Measurements from ENCODE around the gene MMADHC.
"Not testable (repeated sequence)": the region's sequence is repeated elsewhere in the genome, so short reads cannot be mapped to it uniquely, and the experiment has no call there.

The MMADHC gene

DNA sequence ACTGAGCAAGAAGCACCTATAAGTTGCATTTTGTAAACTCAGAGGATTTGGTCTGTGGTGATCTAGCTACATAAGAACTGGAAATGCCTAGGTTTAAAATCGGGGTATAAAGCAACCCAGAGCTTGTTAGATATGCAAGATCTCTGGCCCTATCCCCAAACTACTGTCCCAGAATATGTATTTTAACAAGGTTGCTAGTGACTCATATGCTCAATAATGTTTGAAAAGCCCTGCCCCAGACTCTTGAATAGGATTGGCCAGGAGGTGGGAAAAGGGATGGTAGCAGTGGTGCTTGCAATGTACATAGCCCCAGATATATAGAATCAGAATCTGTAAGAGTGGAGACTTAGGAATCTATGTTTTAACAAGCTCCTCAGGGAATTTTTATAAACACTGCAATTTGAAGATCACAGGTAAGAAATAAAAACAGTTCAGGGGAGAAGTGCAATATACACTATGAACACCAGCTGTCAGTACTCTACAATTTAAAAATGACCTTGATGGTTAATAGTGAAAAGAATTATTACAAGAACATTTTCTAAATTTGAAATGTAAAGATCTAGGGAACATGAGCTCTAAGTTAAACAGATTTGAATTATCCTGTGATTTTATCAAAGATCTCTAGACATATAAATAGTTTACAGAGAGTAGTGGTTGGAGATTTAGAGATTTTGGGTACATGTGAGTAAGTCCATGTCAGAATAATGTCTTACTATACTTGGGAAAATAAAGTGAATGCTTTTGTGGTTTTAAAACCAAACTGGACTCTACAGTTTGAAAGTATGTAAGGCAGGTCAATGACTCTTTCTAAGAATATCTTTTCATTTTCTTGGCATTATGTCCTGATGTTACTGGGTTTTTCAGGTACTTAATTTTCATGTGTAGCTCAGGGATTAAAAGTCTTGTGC, 7.7 kb upstream of the MMADHC start:
- DNase-seq (ENCODE audit: low read depth in 2 of 2): no peak

DNA sequence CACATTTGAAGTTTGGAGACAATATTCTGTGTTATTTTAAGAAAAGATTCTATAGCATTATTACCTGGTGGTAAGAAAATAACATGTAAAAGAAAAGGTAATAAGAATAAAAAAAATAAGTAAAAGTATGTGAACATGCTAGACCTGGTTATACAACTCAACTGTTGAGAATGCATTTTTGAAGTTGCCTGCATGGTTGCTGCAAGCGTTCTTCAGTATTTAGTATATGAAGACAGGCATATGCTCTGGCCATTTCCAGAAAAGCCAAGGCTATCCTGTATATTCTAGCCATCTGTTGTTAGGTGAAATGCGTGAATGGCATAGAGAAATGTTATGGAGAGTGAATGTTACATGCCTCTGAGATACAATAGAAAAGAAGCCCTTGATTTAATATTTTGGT, 6.8 kb upstream of the MMADHC start:
- no peak for DNase-seq (ENCODE audit: low read depth in 2 of 2)

DNA sequence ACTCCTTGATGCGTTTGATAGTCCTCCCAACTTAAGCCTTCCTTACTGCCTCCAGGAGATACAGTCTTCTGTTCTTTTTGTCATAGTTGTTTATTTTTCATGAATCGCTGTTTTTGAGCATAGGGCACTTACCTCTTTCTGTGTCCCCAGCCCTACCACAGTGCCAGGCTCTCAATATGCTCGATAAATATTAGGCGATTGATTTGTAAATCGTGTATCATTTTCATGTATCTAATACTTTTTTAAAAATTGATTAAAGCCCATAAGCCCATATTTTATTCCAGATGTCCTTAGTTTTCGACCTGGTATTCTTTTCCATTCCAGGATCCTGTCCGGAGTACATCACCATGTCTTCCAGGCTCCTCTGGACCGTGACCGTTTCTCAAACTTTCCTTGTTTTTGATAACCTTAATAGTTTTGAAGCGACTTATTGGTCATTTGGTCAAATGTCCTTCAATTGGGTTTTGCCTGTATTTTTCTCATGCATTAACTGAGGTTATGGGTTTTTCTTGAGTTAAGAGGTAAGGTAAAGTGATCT, 444 bp upstream of the MMADHC start:
- no peak for DNase-seq (ENCODE audit: low read depth in 2 of 2)

DNA sequence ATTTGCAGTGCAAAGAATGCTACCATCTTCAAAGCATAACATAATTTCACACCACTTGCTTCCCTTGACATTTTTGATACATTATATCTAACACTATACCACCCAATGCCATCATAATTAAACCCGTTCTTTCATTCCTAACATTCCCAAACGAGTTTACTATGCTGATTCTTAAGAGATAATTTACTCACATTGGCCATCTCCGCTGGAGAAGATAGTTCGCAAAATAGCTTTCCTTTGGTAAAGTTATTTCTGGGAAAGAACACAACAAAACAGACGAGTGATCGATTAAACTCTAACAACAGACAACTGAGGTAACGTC, 716 bp downstream of the MMADHC start:
- DNase-seq (ENCODE audit: low read depth in 2 of 2): no peak

DNA sequence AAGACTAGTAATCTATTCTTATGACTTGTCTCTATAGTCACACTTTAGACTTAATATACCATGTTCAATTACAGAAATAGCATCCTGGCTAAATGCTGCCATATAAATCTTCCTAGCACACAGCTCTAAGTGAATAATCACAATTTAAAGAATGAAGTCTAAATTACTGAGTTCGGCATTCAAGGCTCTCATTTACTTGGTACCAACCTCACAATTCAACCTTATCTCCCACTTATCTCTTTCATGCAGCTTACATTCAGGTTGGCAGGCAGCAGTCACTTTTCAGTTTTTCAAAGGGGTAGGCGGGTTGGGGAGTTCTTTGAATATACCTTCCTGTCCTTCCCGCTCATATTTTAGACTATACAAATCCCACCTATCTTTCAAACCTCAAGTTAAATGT, 1.5 kb downstream of the MMADHC start:
- DNase-seq (ENCODE audit: low read depth in 2 of 2): no peak

DNA sequence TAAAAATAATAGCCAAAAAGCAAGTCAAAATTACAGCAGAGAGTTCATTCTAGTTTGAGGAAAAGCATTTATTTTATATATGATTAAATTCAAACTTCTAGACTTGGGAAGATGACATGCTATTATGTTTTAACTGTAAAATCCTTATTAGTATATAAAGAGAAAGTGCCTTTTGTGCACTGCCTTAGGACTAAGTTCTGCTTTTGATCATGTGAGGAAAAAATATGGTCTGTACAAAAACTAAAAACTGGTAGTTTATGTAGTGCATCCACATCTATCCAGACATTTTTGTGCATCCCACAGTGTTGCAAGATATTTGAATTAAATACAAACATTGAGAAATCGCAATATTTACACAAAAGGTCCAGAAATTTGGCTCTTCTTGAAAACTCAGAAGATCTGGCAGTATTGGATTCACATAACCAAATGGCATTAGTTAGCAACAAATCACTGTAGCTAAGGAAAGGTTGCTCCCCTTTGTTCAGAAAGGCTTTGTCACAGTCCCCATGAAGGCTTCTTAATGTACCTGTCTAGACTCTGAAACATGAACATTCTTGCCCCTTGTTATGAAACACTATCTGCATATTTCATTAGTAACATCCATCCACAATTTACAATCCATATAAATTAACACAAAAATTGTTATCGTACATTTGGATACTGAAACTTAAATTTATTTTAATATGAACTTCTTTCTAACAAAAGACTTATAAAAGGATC, 2.2 kb downstream of the MMADHC start:
- DNase-seq (ENCODE audit: low read depth in 2 of 2): no peak

DNA sequence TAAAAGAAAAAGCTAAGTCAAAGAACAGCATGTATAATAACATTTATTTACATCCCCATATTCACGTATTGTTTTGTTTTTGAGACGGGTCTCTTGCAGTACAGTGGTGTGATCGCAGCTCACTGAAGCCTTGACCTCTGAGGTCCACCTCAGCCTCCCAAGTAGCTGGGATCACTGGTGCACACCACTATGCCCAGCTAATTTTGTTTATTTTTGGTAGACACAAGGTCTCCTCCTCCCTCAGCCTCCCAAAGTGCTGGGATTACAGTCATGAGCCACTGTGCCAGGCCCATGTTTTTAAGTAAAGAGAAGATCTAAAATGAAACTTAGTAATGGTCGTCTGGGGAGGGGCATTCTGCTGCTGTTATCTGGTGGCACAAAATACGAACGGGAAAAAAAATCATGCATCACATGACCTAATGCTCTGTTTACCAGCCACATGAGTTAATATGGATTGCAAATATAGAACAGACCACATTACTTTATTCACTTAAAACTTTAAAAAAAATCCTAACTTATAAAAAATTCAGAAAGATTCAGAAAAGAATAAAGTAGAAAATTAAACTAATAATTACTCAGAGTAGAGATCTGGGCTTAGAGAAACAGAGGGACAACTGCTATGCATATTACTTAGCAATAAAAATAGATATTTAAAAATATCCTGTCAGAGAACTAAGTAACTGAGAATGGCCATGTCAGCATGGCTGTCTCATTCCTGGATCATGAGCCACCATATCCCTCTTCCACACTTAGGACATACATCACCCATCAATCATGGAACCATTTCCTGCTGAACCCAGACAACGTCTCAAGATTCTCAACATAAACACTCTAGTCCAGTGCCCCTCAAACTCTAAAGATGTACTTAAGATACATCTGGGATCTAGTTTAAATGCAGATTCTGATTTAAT, 7.3 kb downstream of the MMADHC start:
- DNase-seq (ENCODE audit: low read depth in 2 of 2): no peak

DNA sequence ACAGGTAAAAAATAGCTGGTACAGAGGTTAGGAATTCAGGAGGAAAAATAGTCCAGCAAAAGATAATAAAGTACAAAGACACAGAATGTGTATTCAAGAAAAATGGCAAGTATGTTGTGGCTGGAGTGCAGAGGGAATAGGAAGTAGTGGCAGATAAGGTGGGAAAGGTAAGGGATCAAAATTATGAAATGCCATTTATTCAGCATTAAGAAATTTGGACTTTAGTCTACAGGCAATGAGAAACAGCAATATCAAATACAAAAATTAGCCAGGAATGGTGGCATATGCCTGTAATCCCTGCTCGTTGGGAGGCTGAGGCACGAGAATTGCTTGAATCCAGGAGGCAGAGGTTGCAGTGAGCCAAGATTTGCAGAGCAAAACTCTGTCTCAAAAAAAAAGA, 10.3 kb downstream of the MMADHC start:
- DNase-seq (ENCODE audit: low read depth in 2 of 2): no peak

DNA sequence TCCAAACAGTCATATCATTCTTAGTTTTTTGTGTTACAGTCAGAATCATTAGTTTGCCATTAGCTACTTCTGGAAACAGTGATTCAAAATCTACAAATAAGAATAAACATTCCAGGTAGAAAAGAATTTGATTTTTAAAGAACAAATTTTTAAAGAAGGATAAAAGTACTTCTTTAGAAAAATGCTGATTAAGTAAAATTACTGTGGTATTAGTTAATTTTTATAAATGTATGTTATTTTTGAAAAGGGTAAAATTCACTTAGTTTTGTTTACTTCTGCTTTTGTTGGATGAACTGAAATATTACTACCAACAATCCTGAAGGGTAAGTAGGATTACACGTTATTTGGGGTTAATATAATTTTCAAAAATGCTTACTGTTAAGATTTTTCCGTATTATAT, 11.8 kb downstream of the MMADHC start:
- no peak for DNase-seq (ENCODE audit: low read depth in 2 of 2)

DNA sequence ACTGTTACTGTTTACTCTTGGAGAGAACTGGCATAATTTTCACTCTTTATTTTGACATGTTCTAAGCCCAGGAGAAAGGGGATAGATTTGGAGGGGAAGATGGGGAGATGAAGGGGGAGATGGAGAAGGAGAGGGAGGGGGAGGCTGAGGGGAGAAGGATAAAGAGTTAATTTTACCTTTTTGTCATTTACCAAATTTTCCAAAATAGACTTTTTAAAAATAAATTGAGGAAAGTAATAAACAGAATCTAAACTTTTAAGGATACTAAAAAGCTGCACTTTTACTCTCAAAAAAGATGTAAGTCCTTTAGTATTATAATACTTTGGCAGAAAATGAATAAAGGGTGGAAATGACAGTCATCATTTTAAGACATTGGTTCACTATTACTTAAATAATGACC, 12.3 kb downstream of the MMADHC start:
- no peak for DNase-seq (ENCODE audit: low read depth in 2 of 2)

DNA sequence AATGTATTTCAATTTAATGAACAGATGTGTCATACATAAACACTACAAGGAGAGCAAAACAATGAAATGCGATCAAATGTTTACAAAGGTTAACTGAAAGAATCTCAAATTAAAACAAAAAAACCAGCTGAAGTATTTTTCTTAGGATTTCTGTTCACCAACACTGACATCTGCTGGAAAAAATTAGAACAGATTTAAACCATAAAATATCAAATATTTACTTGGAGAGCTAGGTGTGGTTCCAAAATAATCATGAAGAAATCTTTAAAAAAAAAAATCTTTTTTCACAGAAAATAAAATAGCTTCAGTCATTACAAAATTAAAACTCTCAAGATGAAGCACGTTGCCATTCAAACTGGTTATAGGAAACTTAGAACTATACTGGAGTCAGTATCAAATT, 13.8 kb downstream of the MMADHC start:
- no peak for DNase-seq (ENCODE audit: low read depth in 2 of 2)

DNA sequence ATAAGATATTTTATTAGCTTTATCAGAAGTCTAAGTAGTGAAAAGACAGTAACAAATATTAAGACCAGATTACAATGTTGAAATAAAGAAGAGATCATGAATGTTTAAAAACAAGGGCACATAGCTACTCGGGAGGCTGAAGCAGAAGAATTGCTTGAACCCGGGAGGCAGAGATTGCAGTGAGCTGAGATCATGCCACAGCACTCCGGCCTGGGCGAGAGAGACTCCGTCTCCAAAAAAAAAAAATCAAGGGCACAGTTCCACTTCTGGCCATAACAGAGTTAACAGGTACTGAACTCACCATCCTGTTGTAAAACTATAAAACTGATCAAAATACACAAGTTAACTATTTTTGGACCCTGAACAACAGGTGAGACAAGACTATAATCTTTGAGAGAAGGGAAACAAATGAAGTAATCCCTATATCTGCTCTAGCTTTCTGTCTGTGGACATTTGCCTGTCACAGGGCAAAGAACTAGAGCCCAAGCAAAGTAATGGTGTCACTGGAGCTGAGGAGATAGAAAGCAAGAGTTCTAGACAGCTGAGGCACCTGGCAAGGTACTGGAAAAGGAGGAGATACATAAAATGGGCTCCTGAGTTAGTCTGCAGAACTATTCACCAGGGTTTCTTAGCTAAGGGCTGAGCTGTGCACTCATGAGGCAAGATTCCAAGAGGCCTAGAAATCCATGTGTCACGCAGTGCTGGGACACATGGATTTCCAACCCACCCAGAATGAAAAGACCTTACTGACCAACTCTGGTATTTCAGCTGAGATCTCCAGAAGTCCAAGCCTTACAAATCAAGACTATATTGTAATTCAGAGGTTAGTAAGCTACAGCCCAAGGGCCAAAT, 15.2 kb downstream of the MMADHC start:
- DNase-seq (ENCODE audit: low read depth in 2 of 2): no peak

DNA sequence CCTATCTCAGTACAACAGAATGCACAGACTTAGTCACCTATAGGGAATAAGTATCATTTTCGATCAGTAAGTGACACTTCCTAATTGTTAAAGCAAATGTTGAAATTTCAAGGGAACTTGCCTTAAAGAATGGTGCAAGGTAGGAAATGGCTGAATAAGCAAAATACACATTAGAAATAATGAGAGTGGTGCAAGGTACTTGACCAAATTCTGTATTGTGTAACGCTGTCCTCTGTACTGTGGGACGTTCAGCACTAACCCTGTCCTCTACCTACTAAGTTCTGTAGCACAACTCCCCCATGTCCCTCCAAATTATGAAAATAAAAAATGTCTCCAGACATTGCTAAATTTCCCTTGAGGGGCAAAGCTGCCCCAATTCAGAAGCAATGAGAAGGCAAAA, 19.4 kb downstream of the MMADHC start:
- DNase-seq (ENCODE audit: low read depth in 2 of 2): no peak

DNA sequence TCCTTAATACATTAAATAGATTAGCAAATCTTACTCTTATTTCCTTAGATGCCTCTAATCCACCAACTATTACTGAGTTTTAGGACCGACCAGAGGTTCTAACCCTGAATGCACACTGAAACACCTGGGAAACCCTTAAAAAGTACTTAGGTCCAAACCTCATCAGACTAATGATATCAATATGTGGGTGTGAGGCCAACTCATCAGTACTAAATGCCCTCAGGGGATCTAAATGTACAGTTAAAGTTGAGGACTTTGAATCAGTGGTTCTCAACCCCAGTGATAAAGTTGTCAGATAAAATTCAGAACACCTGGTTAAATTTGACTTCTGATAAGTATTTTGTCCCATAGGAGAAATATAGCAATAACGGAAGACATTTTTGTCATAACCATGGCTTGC, 20.9 kb downstream of the MMADHC start:
- no peak for DNase-seq (ENCODE audit: low read depth in 2 of 2)

DNA sequence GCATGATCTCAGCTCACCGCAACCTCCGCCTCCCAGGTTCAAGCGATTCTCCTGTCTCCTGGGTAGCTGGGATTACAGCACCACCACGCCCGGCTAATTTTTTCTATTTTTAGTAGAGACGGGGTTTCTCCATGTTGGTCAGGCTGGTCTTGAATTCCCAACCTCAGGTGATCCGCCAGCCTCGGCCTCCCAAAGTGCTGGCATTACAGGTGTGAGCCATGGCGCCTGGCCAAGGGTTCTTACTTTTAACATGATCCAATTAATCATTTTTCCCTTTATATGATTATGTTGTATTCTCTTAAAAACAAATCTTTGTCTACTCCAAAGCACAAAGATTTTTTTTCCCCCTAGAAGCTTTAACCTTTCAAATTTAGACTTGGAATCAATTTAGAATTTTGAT, 21.9 kb downstream of the MMADHC start:
- not testable (repeated sequence) for DNase-seq (ENCODE audit: low read depth in 2 of 2)

DNA sequence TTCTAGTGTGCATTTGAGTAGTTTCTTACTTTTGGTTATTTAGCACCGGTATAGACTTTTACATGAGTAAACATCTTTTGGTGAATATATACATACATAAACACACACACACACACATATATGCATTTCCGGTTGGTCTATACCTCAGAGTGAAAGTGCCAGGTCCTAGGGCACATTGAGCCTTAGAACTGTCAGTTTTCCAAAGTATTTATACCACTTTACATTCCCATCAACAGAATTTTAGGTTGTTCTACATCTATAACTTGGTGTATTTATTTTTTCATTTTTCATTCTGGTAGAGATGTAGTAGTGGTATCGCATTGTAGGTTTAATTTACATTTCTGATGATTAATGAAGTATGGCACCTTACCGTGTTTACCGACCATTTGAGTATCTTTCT, 22.6 kb downstream of the MMADHC start:
- no peak for DNase-seq (ENCODE audit: low read depth in 2 of 2)

DNA sequence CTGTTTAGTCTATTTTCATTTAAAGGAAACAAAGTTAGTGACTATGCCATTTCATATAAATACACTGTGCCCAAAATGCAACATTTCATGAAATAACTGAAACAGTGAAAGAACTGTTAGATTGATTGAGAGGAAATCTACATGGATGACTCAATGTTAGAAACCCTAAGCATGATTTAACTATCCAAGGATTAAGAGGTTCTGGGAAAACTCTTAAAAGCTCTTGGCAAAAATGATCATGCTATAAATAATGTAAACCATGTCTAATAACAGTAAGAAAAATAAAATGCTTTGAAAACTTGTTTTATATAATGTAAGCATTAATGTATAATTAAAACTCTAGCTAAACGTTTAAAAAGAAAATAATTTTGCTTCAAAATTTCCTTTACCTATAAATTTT, 23.5 kb downstream of the MMADHC start:
- DNase-seq (ENCODE audit: low read depth in 2 of 2): no peak

DNA sequence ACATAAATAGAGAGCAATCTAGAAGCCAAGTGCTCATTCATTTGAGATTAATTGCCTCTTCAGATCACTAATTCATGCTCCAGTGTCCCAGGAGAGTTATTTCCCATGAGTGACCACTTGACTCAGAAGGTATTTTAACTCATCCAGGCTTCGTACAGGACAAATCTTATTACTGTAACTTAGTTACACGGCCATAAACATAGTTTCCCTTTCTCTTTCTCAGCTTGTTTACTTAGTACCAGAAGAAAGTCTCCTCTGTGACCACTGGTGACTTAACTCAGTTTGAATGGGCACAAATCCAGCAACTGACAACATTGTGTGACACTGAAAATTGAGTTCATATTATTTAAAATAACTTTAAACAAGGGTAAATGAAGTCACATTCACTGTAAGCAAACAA, 25.3 kb downstream of the MMADHC start:
- no peak for DNase-seq (ENCODE audit: low read depth in 2 of 2)

DNA sequence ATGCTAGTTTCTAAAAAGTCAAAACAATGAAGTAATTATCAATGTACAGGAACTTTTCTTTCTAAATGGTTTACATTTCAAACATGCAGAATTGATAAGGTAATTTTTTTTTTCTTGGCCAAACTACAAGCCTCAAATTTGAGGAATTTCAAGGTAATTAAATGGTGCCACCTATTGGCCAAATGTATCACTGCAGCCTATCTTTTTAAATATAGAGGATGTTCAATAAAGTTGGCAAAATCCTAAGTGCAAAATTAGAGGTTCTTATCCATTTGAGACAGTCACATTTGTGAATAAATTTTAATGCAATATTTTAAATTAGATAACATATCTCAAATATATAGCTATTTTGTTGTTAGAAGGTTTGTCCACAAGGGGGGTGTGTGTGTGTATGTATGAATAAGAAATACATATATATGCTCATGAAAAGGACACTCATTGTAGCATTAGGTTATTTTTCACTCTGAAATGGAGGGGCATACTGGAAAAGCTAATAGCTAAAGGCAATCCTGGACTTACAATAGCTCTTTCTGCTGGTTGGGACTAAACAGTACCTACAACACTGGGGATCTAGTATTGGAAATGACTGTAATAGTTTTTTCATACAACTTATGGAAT, 26.2 kb downstream of the MMADHC start:
- no peak for DNase-seq (ENCODE audit: low read depth in 2 of 2)

DNA sequence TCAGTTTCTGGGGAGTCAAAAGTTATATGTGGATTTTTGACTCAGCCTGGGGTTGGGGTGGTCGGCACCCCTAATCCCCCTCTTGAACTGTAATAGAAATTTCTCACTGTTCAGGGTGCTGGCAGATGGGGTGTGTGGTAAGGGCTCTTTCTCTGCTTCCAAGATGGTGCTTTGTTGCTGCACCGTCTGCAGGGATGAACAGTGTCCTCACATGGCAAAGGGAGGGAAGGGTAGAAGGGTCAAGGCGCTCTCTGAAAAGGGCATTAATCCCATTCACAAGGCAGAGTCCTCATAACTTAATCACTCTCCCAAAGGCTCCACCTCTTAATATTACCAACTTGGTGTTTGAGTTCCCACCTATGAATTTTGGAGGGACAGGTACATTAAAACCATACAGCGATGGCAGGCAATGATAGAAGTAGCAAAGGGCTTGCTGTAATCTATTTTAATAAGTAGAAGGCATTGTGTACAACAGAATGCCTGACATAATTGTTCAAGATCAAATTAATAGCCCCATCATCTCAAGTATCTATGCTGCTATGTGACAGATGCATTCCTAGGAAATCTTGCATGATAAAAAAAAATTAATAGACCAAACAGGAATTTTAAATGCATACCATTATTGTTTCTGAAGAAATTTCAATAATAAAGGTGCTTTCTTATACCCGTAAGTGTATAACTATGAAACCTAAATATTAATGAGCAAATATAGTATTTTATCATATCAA, 28.1 kb downstream of the MMADHC start:
- DNase-seq (ENCODE audit: low read depth in 2 of 2): no peak
